ENCODE measurements around the gene STARD13. TPM values are rescaled to one million over a fixed set of nuclear protein-coding genes. Genes with fewer than 3 reads are reported as not detected.

The STARD13 gene
- total RNA-seq, 1 donor from 2014 or later: 2.0 TPM

DNA sequence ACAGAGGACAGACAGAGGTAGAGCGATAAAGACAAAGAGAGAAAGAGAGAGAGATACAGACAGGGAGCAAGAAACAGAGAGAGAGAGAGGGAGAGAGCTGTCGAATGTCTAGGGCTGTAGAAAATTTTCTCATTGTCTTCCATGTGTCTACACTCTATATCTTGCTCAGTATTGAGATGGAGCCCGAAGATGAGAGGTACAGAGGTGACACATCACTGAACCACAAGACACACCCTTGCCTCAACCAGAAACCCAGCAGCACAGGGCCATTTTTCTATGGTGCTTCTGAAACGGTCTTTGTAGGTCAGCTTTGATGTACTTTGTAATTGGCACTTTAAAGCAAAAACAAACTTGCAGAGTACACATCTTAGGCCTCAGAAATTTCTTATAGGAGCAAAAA lies 157.4 kb downstream of the STARD13 start:
- Histone ChIP-seq H3K4me2 (no peak overlapping the region), H2AFZ (replicated peaks) (no peak overlapping the region), H3K27me3 (no peaks in the 10 kb centered on the region), H3K4me1 (peaks cover 6% of the 10 kb centered on the region), H3F3A (ENCODE audit: low read depth) (no peaks in the 10 kb centered on the region), H3K36me3 (no peaks in the 10 kb centered on the region), H3K4me3 (no peak overlapping the region), H4K20me1 (ENCODE audit: low read depth) (no peaks in the 10 kb centered on the region), H3K79me2 (ENCODE audit: low read depth) (no peaks in the 10 kb centered on the region), H3K27ac (no peak overlapping the region), H3K9ac (no peak overlapping the region), H3K9me3 (ENCODE audit: low read depth) (no peaks in the 10 kb centered on the region)
- TF ChIP-seq, protein P1, sequence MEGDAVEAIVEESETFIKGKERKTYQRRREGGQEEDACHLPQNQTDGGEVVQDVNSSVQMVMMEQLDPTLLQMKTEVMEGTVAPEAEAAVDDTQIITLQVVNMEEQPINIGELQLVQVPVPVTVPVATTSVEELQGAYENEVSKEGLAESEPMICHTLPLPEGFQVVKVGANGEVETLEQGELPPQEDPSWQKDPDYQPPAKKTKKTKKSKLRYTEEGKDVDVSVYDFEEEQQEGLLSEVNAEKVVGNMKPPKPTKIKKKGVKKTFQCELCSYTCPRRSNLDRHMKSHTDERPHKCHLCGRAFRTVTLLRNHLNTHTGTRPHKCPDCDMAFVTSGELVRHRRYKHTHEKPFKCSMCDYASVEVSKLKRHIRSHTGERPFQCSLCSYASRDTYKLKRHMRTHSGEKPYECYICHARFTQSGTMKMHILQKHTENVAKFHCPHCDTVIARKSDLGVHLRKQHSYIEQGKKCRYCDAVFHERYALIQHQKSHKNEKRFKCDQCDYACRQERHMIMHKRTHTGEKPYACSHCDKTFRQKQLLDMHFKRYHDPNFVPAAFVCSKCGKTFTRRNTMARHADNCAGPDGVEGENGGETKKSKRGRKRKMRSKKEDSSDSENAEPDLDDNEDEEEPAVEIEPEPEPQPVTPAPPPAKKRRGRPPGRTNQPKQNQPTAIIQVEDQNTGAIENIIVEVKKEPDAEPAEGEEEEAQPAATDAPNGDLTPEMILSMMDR (IDR thresholded peaks at IDR 0.05): no peak
- TF ChIP-seq EZH2phosphoT487 (IDR thresholded peaks at IDR 0.05) (no peak), EZH2 (IDR thresholded peaks at IDR 0.05) (no peak)
- no peak overlapping the region for H3K4me3 Mint-ChIP-seq
- H3K36me3 Mint-ChIP-seq: peaks cover 7% of the 10 kb centered on the region
- no peak overlapping the region for H3K27ac Mint-ChIP-seq
- H3K27me3 Mint-ChIP-seq (ENCODE audit: insufficient read depth, low read depth): peaks cover 3% of the 10 kb centered on the region
- H3K4me1 Mint-ChIP-seq: peaks cover 38% of the 10 kb centered on the region
- no peaks in the 10 kb centered on the region for H3K9me3 Mint-ChIP-seq
- no peak for DNase-seq (ENCODE audit: low spot score)

DNA sequence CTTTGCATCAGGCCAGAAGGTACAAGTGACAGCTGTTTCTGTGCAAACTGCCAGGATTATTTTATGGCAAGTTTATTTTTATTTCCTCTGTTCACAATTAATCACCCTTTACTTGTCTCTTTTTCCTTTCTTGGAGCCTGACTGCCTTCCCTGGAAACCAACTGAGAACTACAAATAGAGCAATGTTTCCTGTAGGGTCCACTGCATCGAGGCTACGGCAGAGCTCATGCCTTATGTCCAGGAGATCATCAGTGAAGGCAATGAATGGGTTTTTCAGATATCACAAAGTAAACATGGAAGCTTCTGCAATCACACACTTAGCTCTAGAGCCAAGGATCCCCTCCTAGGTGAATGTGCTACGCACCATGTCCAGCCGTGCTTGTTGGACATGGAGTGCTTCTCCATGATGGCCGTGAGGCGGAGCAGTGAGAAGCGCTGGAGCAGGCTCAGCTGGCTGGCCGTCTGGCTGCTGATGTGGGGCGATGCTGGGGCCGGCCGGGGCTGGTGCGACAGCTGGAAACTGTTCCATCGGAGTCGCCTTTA lies 158.5 kb downstream of the STARD13 start:
- H4K20me1 ChIP-seq (ENCODE audit: low read depth): no peaks in the 10 kb centered on the region
- TF ChIP-seq EZH2phosphoT487 (IDR thresholded peaks at IDR 0.05): no peak
- TF ChIP-seq, protein P1 (IDR thresholded peaks at IDR 0.05): no peak
- no peak for TF ChIP-seq EZH2 (IDR thresholded peaks at IDR 0.05)
- no peak overlapping the region for H2AFZ ChIP-seq (replicated peaks)
- no peaks in the 10 kb centered on the region for H3K9me3 ChIP-seq (ENCODE audit: low read depth)
- Mint-ChIP-seq H3K4me3 (no peak overlapping the region), H3K27me3 (ENCODE audit: insufficient read depth, low read depth) (peaks cover 3% of the 10 kb centered on the region), H3K27ac (no peak overlapping the region), H3K9me3 (no peaks in the 10 kb centered on the region), H3K4me1 (peaks cover 43% of the 10 kb centered on the region), H3K36me3 (peaks cover 9% of the 10 kb centered on the region)
- H3K9ac ChIP-seq: no peak overlapping the region
- H3K4me1 ChIP-seq: peaks cover 7% of the 10 kb centered on the region
- H3K4me3 ChIP-seq: no peak overlapping the region
- H3K4me2 ChIP-seq: no peak overlapping the region
- no peak overlapping the region for H3K27ac ChIP-seq
- no peaks in the 10 kb centered on the region for H3K36me3 ChIP-seq
- H3K27me3 ChIP-seq: no peaks in the 10 kb centered on the region
- DNase-seq (ENCODE audit: low spot score): no peak
- no peaks in the 10 kb centered on the region for H3F3A ChIP-seq (ENCODE audit: low read depth)
- H3K79me2 ChIP-seq (ENCODE audit: low read depth): no peaks in the 10 kb centered on the region

DNA sequence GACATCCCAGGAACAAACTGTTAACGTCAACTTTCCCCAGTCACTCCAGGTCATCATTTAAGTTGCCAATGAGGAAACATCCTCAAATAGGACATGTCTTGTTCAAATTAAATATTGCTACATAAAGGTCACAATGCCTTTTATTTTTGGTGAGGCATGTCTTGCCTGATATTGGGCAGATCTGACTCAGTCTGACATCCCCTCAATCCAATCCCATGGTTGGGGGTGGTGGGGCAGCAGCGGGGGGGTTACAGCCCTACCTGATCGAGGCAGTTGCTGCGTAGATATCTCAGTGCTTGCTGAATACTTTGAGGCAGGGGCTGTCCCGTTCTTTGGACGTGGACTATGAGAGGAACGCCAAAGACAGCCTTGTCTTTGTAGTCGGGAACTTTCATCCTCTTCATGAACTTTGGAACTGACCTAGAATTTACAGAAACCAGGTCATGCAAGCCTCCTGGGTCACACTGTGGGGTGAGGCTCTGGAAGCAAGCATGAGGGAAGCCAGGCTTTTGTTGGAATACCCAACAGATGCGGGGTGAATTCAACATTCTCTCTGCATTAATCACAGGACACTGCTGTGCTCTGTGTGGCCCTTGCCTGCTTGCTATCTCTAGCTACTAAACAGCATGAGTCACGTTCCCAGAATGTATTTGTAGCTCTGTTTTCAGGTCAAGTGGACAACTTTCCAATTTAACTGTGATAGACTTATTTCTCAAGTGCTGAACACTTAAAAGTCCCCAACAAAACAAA lies 159.6 kb downstream of the STARD13 start:
- Mint-ChIP-seq H3K4me3 (peak overlapping the region; percentile 22), H3K36me3 (peaks cover 9% of the 10 kb centered on the region), H3K27me3 (ENCODE audit: insufficient read depth, low read depth) (peaks cover 3% of the 10 kb centered on the region), H3K27ac (peak overlapping the region; percentile 89), H3K4me1 (peaks cover 43% of the 10 kb centered on the region), H3K9me3 (no peaks in the 10 kb centered on the region)
- TF ChIP-seq EZH2phosphoT487 (IDR thresholded peaks at IDR 0.05) (no peak), EZH2 (IDR thresholded peaks at IDR 0.05) (no peak)
- TF ChIP-seq, protein P1 (IDR thresholded peaks at IDR 0.05): no peak
- H3K79me2 ChIP-seq (ENCODE audit: low read depth): no peaks in the 10 kb centered on the region
- H3F3A ChIP-seq (ENCODE audit: low read depth): no peaks in the 10 kb centered on the region
- peaks cover 7% of the 10 kb centered on the region for H3K4me1 ChIP-seq
- no peaks in the 10 kb centered on the region for H3K27me3 ChIP-seq
- no peak overlapping the region for H3K4me3 ChIP-seq
- peak; percentile 19 for DNase-seq (ENCODE audit: low spot score)
- no peaks in the 10 kb centered on the region for H3K9me3 ChIP-seq (ENCODE audit: low read depth)
- no peaks in the 10 kb centered on the region for H4K20me1 ChIP-seq (ENCODE audit: low read depth)
- H3K9ac ChIP-seq: no peak overlapping the region
- H2AFZ ChIP-seq (replicated peaks): no peak overlapping the region
- H3K36me3 ChIP-seq: no peaks in the 10 kb centered on the region
- H3K4me2 ChIP-seq: no peak overlapping the region
- H3K27ac ChIP-seq: no peak overlapping the region
